Activated B cell treated with CpG ODN at 0.5 μM for 24 hours (primary cell): Measurements from ENCODE around the gene C16orf46. TPM values are rescaled to one million over a fixed set of nuclear protein-coding genes. Genes with fewer than 3 reads are reported as not detected.

ENCODE experiments used
- ATAC-seq: fragments of 200-7000 bp; cut with Tn5 transposase; one replicate; pipeline ENCODE4 v1.10.0; 2021; ENCODE audit warnings: low read depth, mild to moderate bottlenecking, moderate library complexity
- CTCF ChIA-PET: fragments of 350-600 bp; sonication (Branson Sonifier 250); formaldehyde crosslinking; loops from one replicate; lab custom pipeline; 2021; ENCODE audit warnings: antibody characterized with exemption; lab: Charles Lee
- POLR2A ChIA-PET: fragments of 350-600 bp; sonication (Branson Sonifier 250); formaldehyde crosslinking; loops from one replicate; lab custom pipeline; 2021; ENCODE audit warnings: antibody characterized with exemption; lab: Charles Lee
- DNase-seq: peaks from one replicate; pipeline ENCODE4 v3.0.0; 2022
- H3K27ac Mint-ChIP-seq: one replicate; pipeline ENCODE4 v1.8.0; 2020; ENCODE audit warnings: mixed read lengths
- H3K27me3 Mint-ChIP-seq: one replicate; pipeline ENCODE4 v1.8.0; 2021; ENCODE audit warnings: mixed read lengths
- H3K36me3 Mint-ChIP-seq: one replicate; pipeline ENCODE4 v1.8.0; 2021; ENCODE audit warnings: low read depth, mixed read lengths
- H3K4me1 Mint-ChIP-seq: one replicate; pipeline ENCODE4 v1.8.0; 2021; ENCODE audit warnings: mixed read lengths
- H3K4me3 Mint-ChIP-seq: one replicate; pipeline ENCODE4 v1.8.0; 2020; ENCODE audit warnings: mild to moderate bottlenecking, mixed read lengths
- H3K9me3 Mint-ChIP-seq: one replicate; pipeline ENCODE4 v1.8.0; 2020; ENCODE audit warnings: mixed read lengths
- CTCF ChIP-seq: fragments of 200-600 bp; IDR thresholded peaks from one replicate; pipeline ENCODE4 v1.8.0; 2022; ENCODE audit warnings: antibody characterized with exemption, mild to moderate bottlenecking
- intact Hi-C: fragments of 100-400 bp; cut with micrococcal nuclease; formaldehyde crosslinking; loops from one replicate; pipeline ENCODE4 v1.15.1; 2024
- total RNA-seq: library from RNA; stranded (reverse); gene quantifications from 2 replicates; pipeline ENCODE4 v1.2.3, GENCODE V29; 2022

C16orf46 gene
- total RNA-seq, 1 donor from 2014 or later, result 0.75 TPM

- peaks cover 25% of the 10 kb centered on the region for H3K36me3 Mint-ChIP-seq
- no peaks in the 10 kb centered on the region for H3K9me3 Mint-ChIP-seq
- H3K4me1 Mint-ChIP-seq, result peaks cover 22% of the 10 kb centered on the region
- no peak for TF ChIP-seq CTCF
- peak overlapping the region; percentile 30 for H3K27ac Mint-ChIP-seq
- ChIA-PET CTCF (interaction anchor here (1.1 to 3.5 kb wide), 5 partner anchors 28 to 274 kb away, joined by 4 to 51 read pairs (median 5); partner anchors contain the start of genes C16orf46, CENPN and CMC2), POLR2A (interaction anchor here (1.3 to 2.9 kb wide), 3 partner anchors 26 to 40 kb away, joined by 4 to 19 read pairs (median 9); partner anchors contain the start of genes C16orf46, CENPN and CMC2)
- no peak for ATAC-seq
- intact Hi-C loops, result loop anchor here (10.0 kb wide), 1 partner anchor 278 kb away; the partner anchor contains the start of gene GAN
- peak overlapping the region; percentile 79 for H3K4me3 Mint-ChIP-seq
- H3K27me3 Mint-ChIP-seq, result no peaks in the 10 kb centered on the region
- DNase-seq, result no peak
Observed at GRCh38 chr16:81036751-81037350, 40.2 kb downstream of the C16orf46 start.

GRCh38 chr16:81035975-81036750 is 40.9 kb downstream of the C16orf46 start:
- no peaks in the 10 kb centered on the region for H3K9me3 Mint-ChIP-seq
- ATAC-seq (peak; percentile 61), DNase-seq (no peak)
- H3K27ac Mint-ChIP-seq, result peak overlapping the region; percentile 30
- ChIA-PET POLR2A (interaction anchor here (1.0 to 2.9 kb wide), 4 partner anchors 26 to 41 kb away, joined by 3 to 19 read pairs (median 6); partner anchors contain the start of genes C16orf46, CENPN and CMC2), CTCF (interaction anchor here (0.6 to 3.5 kb wide), 21 partner anchors 10 to 702 kb away, joined by 3 to 51 read pairs (median 4); partner anchors contain the start of genes C16orf46, CENPN, CMC2 and GAN)
- TF ChIP-seq CTCF, result no peak
- intact Hi-C loops, result loop anchor here (1.0 to 10.0 kb wide), 5 partner anchors 29 to 702 kb away; partner anchors contain the start of genes CENPN, GAN and GCSH
- H3K27me3 Mint-ChIP-seq, result no peaks in the 10 kb centered on the region
- H3K4me3 Mint-ChIP-seq, result peak overlapping the region; percentile 79
- peaks cover 22% of the 10 kb centered on the region for H3K4me1 Mint-ChIP-seq
- peaks cover 19% of the 10 kb centered on the region for H3K36me3 Mint-ChIP-seq

GRCh38 chr16:81035398-81035974 is 41.6 kb downstream of the C16orf46 start, which contains the start of gene ATMIN:
ATMIN (plus strand) TSS chr16:81035842; CDS start chr16:81035871, 29 bp downstream.
- ATAC-seq, result peak; percentile 97
- intact Hi-C loops, result loop anchor here (1.0 to 10.0 kb wide), 5 partner anchors 28 to 703 kb away; partner anchors contain the start of genes CENPN, GAN and GCSH
- ChIA-PET CTCF (interaction anchor here (0.6 to 3.5 kb wide), 23 partner anchors 10 to 702 kb away, joined by 3 to 51 read pairs (median 4); partner anchors contain the start of genes C16orf46, CENPN, CMC2 and GAN), POLR2A (interaction anchor here (1.0 to 2.9 kb wide), 4 partner anchors 25 to 42 kb away, joined by 3 to 19 read pairs (median 6); partner anchors contain the start of genes C16orf46, CENPN and CMC2)
- H3K27ac Mint-ChIP-seq, result peak within 1 kb of the TSS; percentile 30
- H3K4me3 Mint-ChIP-seq, result peak within 1 kb of the TSS; percentile 79
- H3K36me3 Mint-ChIP-seq, result peaks cover 14% of the 10 kb centered on the region
- no peaks in the 10 kb centered on the region for H3K27me3 Mint-ChIP-seq
- no peaks in the 10 kb centered on the region for H3K9me3 Mint-ChIP-seq
- peaks cover 22% of the 10 kb centered on the region for H3K4me1 Mint-ChIP-seq
- peak; percentile 90 for TF ChIP-seq CTCF
- DNase-seq, result peak; percentile 92

- ChIA-PET CTCF (no interaction called here), POLR2A (no interaction called here)
- no peak overlapping the region for H3K4me3 Mint-ChIP-seq
- intact Hi-C loops, result loop anchor here (10.0 kb wide), 1 partner anchor 285 kb away; the partner anchor contains the start of gene GAN
- no peak for DNase-seq
- H3K9me3 Mint-ChIP-seq, result no peaks in the 10 kb centered on the region
- H3K36me3 Mint-ChIP-seq, result peaks cover 15% of the 10 kb centered on the region
- no peaks in the 10 kb centered on the region for H3K27me3 Mint-ChIP-seq
- no peak for TF ChIP-seq CTCF
- ATAC-seq, result no peak
- no peaks in the 10 kb centered on the region for H3K4me1 Mint-ChIP-seq
- H3K27ac Mint-ChIP-seq, result no peak overlapping the region
Observed at GRCh38 chr16:81029930-81030604, 47.0 kb downstream of the C16orf46 start.
